ENCODE data around the gene NOTCH1. TPM values are rescaled to one million over a fixed set of nuclear protein-coding genes. Genes with fewer than 3 reads are reported as not detected.

The NOTCH1 gene
- total RNA-seq, 1 donor = 10.5 TPM

DNA sequence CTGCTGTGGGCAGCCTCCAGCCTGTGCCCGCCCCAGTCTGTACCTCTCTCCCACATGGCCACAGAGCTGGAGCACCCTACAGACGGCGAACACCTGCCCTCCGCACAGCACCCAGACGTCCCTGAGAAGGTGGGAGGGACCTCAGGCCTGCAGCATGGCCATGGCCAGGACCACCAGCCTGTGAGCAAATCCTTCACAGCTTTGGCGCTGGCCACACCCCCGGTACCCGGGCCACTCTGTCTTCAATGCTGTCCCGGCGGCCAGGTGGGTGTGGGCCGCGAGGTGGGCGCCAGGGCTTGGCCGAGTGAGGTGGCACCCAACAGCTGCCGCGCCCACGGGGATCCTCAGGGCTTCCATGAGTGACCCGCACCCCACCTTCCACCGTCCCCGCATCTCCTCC lies 18.7 kb downstream of the NOTCH1 start:
- Histone ChIP-seq H3K9me3 (ENCODE audit: low read depth, low read length) (no peaks in the 10 kb centered on the region), H3K4me1 (ENCODE audit: insufficient read depth, low read length) (no peaks in the 10 kb centered on the region), H2AFZ (ENCODE audit: low read length) (no peak overlapping the region), H3K27me3 (ENCODE audit: insufficient read depth, low read length) (no peaks in the 10 kb centered on the region), H3K4me2 (ENCODE audit: insufficient read depth, low read length) (no peak overlapping the region), H3K36me3 (ENCODE audit: insufficient read depth, low read length) (no peaks in the 10 kb centered on the region), H3K4me3 (ENCODE audit: insufficient read depth, low read length) (no peak overlapping the region), H3K27ac (ENCODE audit: low read depth, low read length) (no peak overlapping the region), H4K20me1 (ENCODE audit: insufficient read depth, low read length) (peaks cover 29% of the 10 kb centered on the region), H3K79me2 (ENCODE audit: insufficient read depth, low read length) (peaks cover 14% of the 10 kb centered on the region)
- TF ChIP-seq, protein P1, sequence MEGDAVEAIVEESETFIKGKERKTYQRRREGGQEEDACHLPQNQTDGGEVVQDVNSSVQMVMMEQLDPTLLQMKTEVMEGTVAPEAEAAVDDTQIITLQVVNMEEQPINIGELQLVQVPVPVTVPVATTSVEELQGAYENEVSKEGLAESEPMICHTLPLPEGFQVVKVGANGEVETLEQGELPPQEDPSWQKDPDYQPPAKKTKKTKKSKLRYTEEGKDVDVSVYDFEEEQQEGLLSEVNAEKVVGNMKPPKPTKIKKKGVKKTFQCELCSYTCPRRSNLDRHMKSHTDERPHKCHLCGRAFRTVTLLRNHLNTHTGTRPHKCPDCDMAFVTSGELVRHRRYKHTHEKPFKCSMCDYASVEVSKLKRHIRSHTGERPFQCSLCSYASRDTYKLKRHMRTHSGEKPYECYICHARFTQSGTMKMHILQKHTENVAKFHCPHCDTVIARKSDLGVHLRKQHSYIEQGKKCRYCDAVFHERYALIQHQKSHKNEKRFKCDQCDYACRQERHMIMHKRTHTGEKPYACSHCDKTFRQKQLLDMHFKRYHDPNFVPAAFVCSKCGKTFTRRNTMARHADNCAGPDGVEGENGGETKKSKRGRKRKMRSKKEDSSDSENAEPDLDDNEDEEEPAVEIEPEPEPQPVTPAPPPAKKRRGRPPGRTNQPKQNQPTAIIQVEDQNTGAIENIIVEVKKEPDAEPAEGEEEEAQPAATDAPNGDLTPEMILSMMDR (IDR thresholded peaks at IDR 0.05; ENCODE audit: extremely low read depth, low read depth, low read length) = no peak
- DNase-seq (ENCODE audit: insufficient read length, low spot score, missing footprints) = no peak

DNA sequence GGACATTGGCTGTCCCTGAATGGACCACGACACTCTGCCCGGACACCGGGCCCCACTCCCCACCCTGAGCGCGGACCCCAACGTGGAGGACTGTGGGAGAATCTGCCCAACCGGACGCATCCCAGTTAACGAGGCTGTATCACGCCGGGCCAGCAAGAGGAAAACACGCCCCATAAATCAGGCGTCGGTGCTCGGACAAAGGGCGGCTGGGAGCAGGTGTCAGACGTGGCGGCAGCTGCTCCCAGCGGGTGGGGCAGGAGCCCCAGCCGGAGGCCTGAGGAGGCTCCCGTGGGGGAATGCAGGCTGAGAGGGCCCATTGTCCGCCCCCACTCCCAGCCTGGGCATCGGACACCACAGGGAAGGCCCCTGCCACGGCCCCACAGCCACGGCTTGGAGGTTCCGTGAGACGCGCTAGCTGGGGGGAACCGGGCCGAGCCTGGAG lies 19.2 kb downstream of the NOTCH1 start:
- TF ChIP-seq, protein P1 (IDR thresholded peaks at IDR 0.05; ENCODE audit: extremely low read depth, low read depth, low read length) = no peak
- H3K9me3 ChIP-seq (ENCODE audit: low read depth, low read length) = no peaks in the 10 kb centered on the region
- H2AFZ ChIP-seq (ENCODE audit: low read length) = no peak overlapping the region
- H3K4me2 ChIP-seq (ENCODE audit: insufficient read depth, low read length) = no peak overlapping the region
- H3K4me3 ChIP-seq (ENCODE audit: insufficient read depth, low read length) = no peak overlapping the region
- peaks cover 12% of the 10 kb centered on the region for H3K79me2 ChIP-seq (ENCODE audit: insufficient read depth, low read length)
- no peaks in the 10 kb centered on the region for H3K36me3 ChIP-seq (ENCODE audit: insufficient read depth, low read length)
- DNase-seq (ENCODE audit: insufficient read length, low spot score, missing footprints) = no peak
- H3K4me1 ChIP-seq (ENCODE audit: insufficient read depth, low read length) = no peaks in the 10 kb centered on the region
- H3K27ac ChIP-seq (ENCODE audit: low read depth, low read length) = no peak overlapping the region
- peaks cover 29% of the 10 kb centered on the region for H4K20me1 ChIP-seq (ENCODE audit: insufficient read depth, low read length)
- no peaks in the 10 kb centered on the region for H3K27me3 ChIP-seq (ENCODE audit: insufficient read depth, low read length)

DNA sequence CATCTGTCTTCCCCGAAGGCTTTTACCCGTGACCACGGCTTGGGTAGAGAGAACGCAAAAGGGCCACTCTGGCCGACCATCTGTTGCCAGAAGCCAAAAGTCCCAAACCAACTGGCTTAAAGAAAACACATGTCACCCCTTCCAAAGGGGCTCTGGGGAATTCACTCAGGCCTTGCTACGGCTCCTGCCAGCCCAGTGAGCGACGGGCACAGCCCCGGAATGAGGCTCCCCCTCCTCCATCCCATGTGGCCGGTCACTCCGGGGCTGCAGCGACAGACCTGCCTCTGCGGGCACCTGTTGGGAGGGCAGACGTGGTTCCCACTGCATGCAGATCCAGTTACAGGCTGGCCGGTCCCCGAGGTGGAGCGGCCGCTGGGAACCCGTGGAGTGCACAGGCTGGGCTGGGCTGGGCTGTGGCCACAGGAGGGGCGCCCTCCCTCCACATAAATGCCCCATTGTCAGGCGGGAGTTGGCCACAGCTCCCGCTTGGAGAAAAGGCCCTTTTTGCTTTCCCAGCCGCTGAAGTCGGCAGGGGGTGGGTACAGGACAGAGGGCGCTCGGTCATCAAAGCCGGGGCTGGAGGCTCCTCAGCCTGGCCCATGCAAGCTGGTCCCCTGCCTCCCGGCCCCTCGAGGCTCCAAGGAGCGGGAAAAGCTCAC lies 19.9 kb downstream of the NOTCH1 start:
- DNase-seq (ENCODE audit: insufficient read length, low spot score, missing footprints) = no peak
- no peak overlapping the region for H3K4me3 ChIP-seq (ENCODE audit: insufficient read depth, low read length)
- H2AFZ ChIP-seq (ENCODE audit: low read length) = no peak overlapping the region
- H4K20me1 ChIP-seq (ENCODE audit: insufficient read depth, low read length) = peaks cover 25% of the 10 kb centered on the region
- H3K9me3 ChIP-seq (ENCODE audit: low read depth, low read length) = no peaks in the 10 kb centered on the region
- TF ChIP-seq, protein P1 (IDR thresholded peaks at IDR 0.05; ENCODE audit: extremely low read depth, low read depth, low read length) = no peak
- H3K36me3 ChIP-seq (ENCODE audit: insufficient read depth, low read length) = no peaks in the 10 kb centered on the region
- no peak overlapping the region for H3K27ac ChIP-seq (ENCODE audit: low read depth, low read length)
- no peaks in the 10 kb centered on the region for H3K4me1 ChIP-seq (ENCODE audit: insufficient read depth, low read length)
- H3K79me2 ChIP-seq (ENCODE audit: insufficient read depth, low read length) = peaks cover 14% of the 10 kb centered on the region
- no peaks in the 10 kb centered on the region for H3K27me3 ChIP-seq (ENCODE audit: insufficient read depth, low read length)
- no peak overlapping the region for H3K4me2 ChIP-seq (ENCODE audit: insufficient read depth, low read length)

DNA sequence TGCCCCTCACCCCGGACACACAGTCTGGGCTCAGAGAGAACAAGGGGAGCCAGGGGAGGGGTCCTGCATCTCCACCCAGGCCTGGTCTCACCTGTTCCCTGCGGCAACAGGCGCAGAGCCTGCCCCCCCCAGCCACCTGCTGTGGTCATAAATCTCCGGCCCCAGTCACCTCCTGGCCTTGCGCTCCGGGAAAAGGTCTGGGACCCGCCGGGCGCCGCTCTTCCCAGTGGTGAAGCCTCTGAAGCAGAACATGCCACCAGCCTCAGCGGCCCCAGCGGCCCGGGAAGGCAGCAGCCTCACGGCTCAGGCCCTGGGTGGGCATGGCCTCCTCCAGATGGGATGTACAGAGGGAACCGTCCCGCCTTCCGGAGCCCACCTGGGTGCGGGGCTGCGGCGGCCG lies 20.6 kb downstream of the NOTCH1 start:
- no peak overlapping the region for H2AFZ ChIP-seq (ENCODE audit: low read length)
- no peak for DNase-seq (ENCODE audit: insufficient read length, low spot score, missing footprints)
- H3K27ac ChIP-seq (ENCODE audit: low read depth, low read length) = no peak overlapping the region
- no peaks in the 10 kb centered on the region for H3K36me3 ChIP-seq (ENCODE audit: insufficient read depth, low read length)
- no peaks in the 10 kb centered on the region for H3K9me3 ChIP-seq (ENCODE audit: low read depth, low read length)
- no peak overlapping the region for H3K4me2 ChIP-seq (ENCODE audit: insufficient read depth, low read length)
- H4K20me1 ChIP-seq (ENCODE audit: insufficient read depth, low read length) = peaks cover 21% of the 10 kb centered on the region
- no peak overlapping the region for H3K4me3 ChIP-seq (ENCODE audit: insufficient read depth, low read length)
- H3K79me2 ChIP-seq (ENCODE audit: insufficient read depth, low read length) = peaks cover 14% of the 10 kb centered on the region
- TF ChIP-seq, protein P1 (IDR thresholded peaks at IDR 0.05; ENCODE audit: extremely low read depth, low read depth, low read length) = no peak
- no peaks in the 10 kb centered on the region for H3K27me3 ChIP-seq (ENCODE audit: insufficient read depth, low read length)
- no peaks in the 10 kb centered on the region for H3K4me1 ChIP-seq (ENCODE audit: insufficient read depth, low read length)

Measured in osteoblast (primary cell).